Hepatocyte (in vitro differentiated cells): Measurements from ENCODE around the gene ANKRD13D. TPM values are rescaled to one million over a fixed set of nuclear protein-coding genes. Genes with fewer than 3 reads are reported as not detected.
A peak's percentile ranks its signal among the peaks of the same experiment; 100 is the strongest.

ENCODE experiments used
- DNase-seq: peaks from one replicate; pipeline ENCODE4 v3.0.0-alpha.2; 2016; ENCODE audit warnings: low spot score
- H2AFZ ChIP-seq: fragments of 200-600 bp; sonication (generic); 2 replicates; pipeline ENCODE4 v1.6.0; 2016; ENCODE audit warnings: antibody characterized with exemption, mild to moderate bottlenecking
- H3K27ac ChIP-seq: fragments of 200-600 bp; sonication (generic); 2 replicates; pipeline ENCODE4 v1.5.1; 2016; ENCODE audit warnings: mild to moderate bottlenecking
- H3K27me3 ChIP-seq: fragments of 200-600 bp; sonication (generic); 2 replicates; pipeline ENCODE4 v1.6.1; 2016
- H3K36me3 ChIP-seq: fragments of 200-600 bp; sonication (generic); replicated peaks from 2 replicates; pipeline ENCODE4 v1.5.1; 2016; ENCODE audit warnings: low read depth; ENCODE audit not compliant: insufficient read depth
- H3K4me1 ChIP-seq: fragments of 200-600 bp; sonication (generic); 2 replicates; pipeline ENCODE4 v1.5.1; 2016; ENCODE audit warnings: mild to moderate bottlenecking, moderate library complexity; ENCODE audit not compliant: insufficient read depth
- H3K4me2 ChIP-seq: fragments of 200-600 bp; sonication (generic); 2 replicates; pipeline ENCODE4 v1.6.0; 2016
- H3K4me3 ChIP-seq: fragments of 200-600 bp; sonication (generic); 2 replicates; pipeline ENCODE4 v1.5.1; 2016; ENCODE audit warnings: mild to moderate bottlenecking
- H3K79me2 ChIP-seq: fragments of 200-600 bp; sonication (generic); 2 replicates; pipeline ENCODE4 v1.6.0; 2017; ENCODE audit warnings: mild to moderate bottlenecking
- H3K9me2 ChIP-seq: fragments of 200-600 bp; sonication (generic); replicated peaks from 2 replicates; pipeline ENCODE4 v1.6.0; 2017; ENCODE audit warnings: mild to moderate bottlenecking; ENCODE audit not compliant: insufficient read depth
- H3K9me3 ChIP-seq: fragments of 200-600 bp; sonication (generic); 2 replicates; pipeline ENCODE4 v1.5.1; 2016; ENCODE audit warnings: low read depth, mild to moderate bottlenecking
- H4K20me1 ChIP-seq: fragments of 200-600 bp; sonication (generic); 2 replicates; pipeline ENCODE4 v1.6.0; 2016; ENCODE audit warnings: mild to moderate bottlenecking; ENCODE audit not compliant: insufficient read depth, poor library complexity, severe bottlenecking
- EZH2 ChIP-seq: fragments of 200-600 bp; sonication (generic); IDR thresholded peaks from 2 replicates; pipeline ENCODE4 v1.6.1; 2016; ENCODE audit warnings: antibody characterized with exemption, mild to moderate bottlenecking, borderline replicate concordance
- EZH2phosphoT487 ChIP-seq: fragments of 200-600 bp; sonication (generic); IDR thresholded peaks from one replicate; pipeline ENCODE4 v1.6.1; 2018; ENCODE audit warnings: antibody characterized with exemption, mild to moderate bottlenecking, low read depth, moderate library complexity; ENCODE audit not compliant: unreplicated experiment, severe bottlenecking
- WGBS: methylation state at CpG from one replicate; pipeline ENCODE4 v1.1.6; 2016; ENCODE audit warnings: low lambda C conversion rate; ENCODE audit errors: missing lambda C conversion rate; 5-methylcytosine and 5-hydroxymethylcytosine counted together
- polyA plus RNA-seq: library from polyadenylated mRNA; unstranded; fragments of >200 nt; fragmentation: Nextera tagmentation; extraction: Ambion mirVana; gene quantifications from 2 replicates; pipeline ENCODE4 v1.2.1, GENCODE V29; 2016
- total RNA-seq: library from RNA; depleted of rRNA; stranded (reverse); fragments of >200 nt; gene quantifications from 2 replicates; pipeline ENCODE4 v1.2.3, GENCODE V29; 2014
- TF ChIP-seq, protein P1 (sequence below): fragments of 200-600 bp; sonication (generic); IDR thresholded peaks from 2 replicates; pipeline ENCODE4 v1.5.1; 2016; ENCODE audit warnings: antibody characterized with exemption, mild to moderate bottlenecking; ENCODE audit not compliant: poor library complexity

Gene ANKRD13D
- total and polyA plus RNA-seq, 2 experiments from 2014 or later = 25.3 to 49.5 TPM

DNA sequence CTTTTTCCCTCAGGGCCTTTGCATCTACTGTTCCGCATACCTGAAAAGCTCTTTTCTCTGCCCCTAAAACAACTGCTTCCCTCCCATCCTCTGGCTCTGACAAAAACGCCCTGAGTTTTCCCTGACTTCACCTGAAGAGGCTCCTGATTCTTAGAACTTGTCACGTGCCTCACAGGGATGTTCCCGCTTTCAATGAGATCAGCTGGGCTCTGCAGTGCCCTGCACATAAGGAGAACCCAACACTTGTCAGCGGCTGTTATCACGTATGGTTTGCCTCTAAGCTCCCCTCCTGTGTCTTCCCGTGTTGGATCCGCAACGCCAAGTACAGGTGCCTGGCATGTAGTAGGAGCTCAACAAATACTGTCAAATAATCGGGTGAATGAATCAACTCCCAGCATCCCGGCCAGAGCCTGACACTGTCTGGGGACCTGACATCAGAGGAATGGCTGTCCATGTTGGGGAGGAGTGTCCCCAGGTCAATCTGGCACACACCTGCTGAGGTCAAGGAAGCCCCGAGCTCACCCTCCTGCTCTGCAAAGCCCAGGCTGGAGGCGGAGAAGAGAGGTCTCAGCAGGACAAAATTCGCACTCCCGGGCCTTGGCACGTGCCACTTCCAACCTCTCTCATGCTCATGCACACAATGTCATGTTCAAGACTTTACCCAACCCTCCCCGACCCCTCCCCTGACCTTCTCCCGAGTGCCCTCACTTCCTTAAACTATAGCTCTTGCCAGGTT, 27.0 kb upstream of the ANKRD13D start:
- peaks cover 11% of the 10 kb centered on the region for H3K4me1 ChIP-seq
- H3K27me3 ChIP-seq = no peaks in the 10 kb centered on the region
- no peaks in the 10 kb centered on the region for H3K9me3 ChIP-seq
- DNase-seq = no peak
- H3K36me3 ChIP-seq = no peaks in the 10 kb centered on the region
- TF ChIP-seq EZH2 (no peak), EZH2phosphoT487 (no peak)
- TF ChIP-seq, protein P1, sequence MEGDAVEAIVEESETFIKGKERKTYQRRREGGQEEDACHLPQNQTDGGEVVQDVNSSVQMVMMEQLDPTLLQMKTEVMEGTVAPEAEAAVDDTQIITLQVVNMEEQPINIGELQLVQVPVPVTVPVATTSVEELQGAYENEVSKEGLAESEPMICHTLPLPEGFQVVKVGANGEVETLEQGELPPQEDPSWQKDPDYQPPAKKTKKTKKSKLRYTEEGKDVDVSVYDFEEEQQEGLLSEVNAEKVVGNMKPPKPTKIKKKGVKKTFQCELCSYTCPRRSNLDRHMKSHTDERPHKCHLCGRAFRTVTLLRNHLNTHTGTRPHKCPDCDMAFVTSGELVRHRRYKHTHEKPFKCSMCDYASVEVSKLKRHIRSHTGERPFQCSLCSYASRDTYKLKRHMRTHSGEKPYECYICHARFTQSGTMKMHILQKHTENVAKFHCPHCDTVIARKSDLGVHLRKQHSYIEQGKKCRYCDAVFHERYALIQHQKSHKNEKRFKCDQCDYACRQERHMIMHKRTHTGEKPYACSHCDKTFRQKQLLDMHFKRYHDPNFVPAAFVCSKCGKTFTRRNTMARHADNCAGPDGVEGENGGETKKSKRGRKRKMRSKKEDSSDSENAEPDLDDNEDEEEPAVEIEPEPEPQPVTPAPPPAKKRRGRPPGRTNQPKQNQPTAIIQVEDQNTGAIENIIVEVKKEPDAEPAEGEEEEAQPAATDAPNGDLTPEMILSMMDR = no peak
- H2AFZ ChIP-seq = no peak overlapping the region
- H3K9me2 ChIP-seq = no peaks in the 10 kb centered on the region
- H3K79me2 ChIP-seq = peaks cover 13% of the 10 kb centered on the region
- peak overlapping the region; percentile 35 for H3K27ac ChIP-seq
- H3K4me2 ChIP-seq = peak overlapping the region; percentile 90
- peaks cover 3% of the 10 kb centered on the region for H4K20me1 ChIP-seq
- H3K4me3 ChIP-seq = no peak overlapping the region
- WGBS = 60% methylated on average over 18 of the region's 18 CpGs

DNA sequence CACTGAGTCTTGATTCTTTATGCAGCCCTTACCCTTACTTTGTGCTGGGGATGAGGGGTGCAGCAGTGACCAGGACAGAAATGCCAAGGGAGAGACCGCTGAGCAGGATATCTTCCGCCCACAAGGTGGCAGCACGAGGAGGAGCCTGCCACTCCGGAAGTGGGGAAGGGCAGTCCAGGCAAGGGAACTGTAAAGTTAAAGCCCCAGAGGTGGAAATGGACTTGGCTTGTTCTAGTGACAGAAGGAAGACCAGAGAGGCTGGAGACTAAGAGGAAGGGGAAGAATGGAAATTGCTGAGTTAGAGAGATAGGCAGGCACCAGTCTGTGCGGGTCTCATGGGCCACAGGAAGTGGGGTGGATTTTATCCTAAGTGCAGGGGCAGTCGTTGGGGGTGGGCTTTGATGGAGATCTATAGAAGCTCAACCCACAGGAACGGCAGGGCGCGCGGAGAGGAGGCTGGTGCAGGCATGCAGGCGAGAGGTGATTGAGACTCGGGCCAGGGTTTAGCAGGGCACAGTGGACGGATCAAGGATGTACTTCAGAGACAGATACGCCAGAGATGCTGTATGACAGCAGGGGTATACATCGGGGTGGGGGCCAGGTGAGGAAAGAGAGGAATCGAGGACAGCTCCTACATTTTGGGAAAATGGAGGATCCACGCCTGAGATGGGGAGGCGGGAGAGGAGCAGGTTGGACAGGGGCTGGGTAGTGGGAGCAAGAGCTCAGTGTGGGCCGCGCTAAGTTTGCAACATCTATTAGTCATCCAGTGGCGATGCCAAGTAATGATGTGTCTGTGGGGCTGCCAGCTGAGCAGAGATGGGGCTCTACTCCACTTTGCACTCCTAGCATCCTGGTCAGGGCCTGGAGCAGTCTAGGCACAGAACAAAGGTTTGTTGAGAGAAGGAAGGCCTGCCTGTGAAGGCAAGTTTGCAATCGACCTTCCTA, 26.1 kb upstream of the ANKRD13D start:
- H3K9me3 ChIP-seq = no peaks in the 10 kb centered on the region
- H2AFZ ChIP-seq = peak overlapping the region; percentile 98
- DNase-seq = peak; percentile 88
- no peak overlapping the region for H3K4me3 ChIP-seq
- no peaks in the 10 kb centered on the region for H3K36me3 ChIP-seq
- H3K79me2 ChIP-seq = peaks cover 22% of the 10 kb centered on the region
- no peaks in the 10 kb centered on the region for H3K9me2 ChIP-seq
- peaks cover 17% of the 10 kb centered on the region for H3K4me1 ChIP-seq
- no peak overlapping the region for H3K4me2 ChIP-seq
- 69% methylated on average over 21 of the region's 22 CpGs for WGBS
- H4K20me1 ChIP-seq = peaks cover 11% of the 10 kb centered on the region
- TF ChIP-seq, protein P1 = peak; percentile 84
- TF ChIP-seq EZH2 = no peak
- H3K27ac ChIP-seq = no peak overlapping the region
- no peaks in the 10 kb centered on the region for H3K27me3 ChIP-seq

DNA sequence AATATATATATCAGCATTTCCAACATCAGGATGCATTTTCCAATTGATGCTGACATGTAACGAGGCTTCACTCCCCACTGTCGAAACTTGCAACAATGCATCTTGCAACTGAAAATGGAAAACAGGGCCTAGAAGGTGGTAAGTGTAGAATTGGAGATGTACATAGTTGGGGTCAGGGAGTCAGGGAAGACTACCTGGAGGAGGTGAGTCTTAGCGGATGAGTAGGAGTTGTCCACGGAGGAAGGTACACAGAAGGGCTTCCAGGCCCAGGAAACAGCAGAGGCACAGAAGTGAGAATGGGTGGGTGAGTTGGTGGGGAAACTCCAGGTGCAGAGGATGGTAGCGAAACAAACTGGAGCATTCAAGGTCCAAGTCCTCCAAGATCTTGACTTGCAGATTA, 24.8 kb upstream of the ANKRD13D start:
- H3K9me3 ChIP-seq = no peaks in the 10 kb centered on the region
- TF ChIP-seq EZH2 = no peak
- no peak for TF ChIP-seq EZH2phosphoT487
- TF ChIP-seq, protein P1 = no peak
- peaks cover 23% of the 10 kb centered on the region for H3K4me1 ChIP-seq
- DNase-seq = no peak
- H3K27ac ChIP-seq = no peak overlapping the region
- H3K79me2 ChIP-seq = peaks cover 34% of the 10 kb centered on the region
- no peak overlapping the region for H2AFZ ChIP-seq
- H3K4me2 ChIP-seq = no peak overlapping the region
- peaks cover 21% of the 10 kb centered on the region for H4K20me1 ChIP-seq
- no peak overlapping the region for H3K4me3 ChIP-seq
- no peaks in the 10 kb centered on the region for H3K27me3 ChIP-seq
- H3K9me2 ChIP-seq = no peaks in the 10 kb centered on the region
- WGBS = 98% methylated on average over 5 of the region's 5 CpGs
- H3K36me3 ChIP-seq = no peaks in the 10 kb centered on the region
